Measurements from ENCODE around the gene HDAC8. TPM values are rescaled to one million over a fixed set of nuclear protein-coding genes. Genes with fewer than 3 reads are reported as not detected.
"Not testable (repeated sequence)": the region's sequence is repeated elsewhere in the genome, so short reads cannot be mapped to it uniquely, and the experiment has no call there.

HDAC8 gene
- 42.1 TPM for total RNA-seq

- DNase-seq (ENCODE audit: low spot score) = peak; percentile 65
These were observed at the start of gene HDAC8 for GRCh38 chrX:72572248-72573157. Gene HDAC8, minus strand, starts transcription at chrX:72572843. Its CDS starts 82 bp downstream, at chrX:72572761.

- no peak for DNase-seq (ENCODE audit: low spot score)
These were observed 49.2 kb upstream of the HDAC8 start for GRCh38 chrX:72621625-72622485.

DNA sequence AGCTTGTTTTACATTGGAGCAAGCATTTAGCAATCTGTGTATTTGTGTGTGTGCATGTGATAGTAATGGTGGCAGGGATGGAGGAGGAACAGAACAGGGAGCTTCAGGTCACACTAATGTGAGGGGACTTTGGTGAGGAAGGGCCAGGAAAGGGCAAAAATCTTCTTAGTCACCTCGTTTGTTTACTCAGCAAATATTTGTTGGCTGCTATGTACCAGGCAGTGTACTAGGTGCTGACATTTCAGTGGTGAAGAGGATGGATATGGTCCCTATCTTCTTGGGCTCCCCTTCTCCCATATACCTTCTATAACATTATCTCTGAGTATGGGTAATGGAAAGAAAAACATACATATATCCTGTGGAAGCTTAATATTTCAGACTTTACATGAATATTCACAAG lies 48.5 kb upstream of the HDAC8 start:
- no peak for DNase-seq (ENCODE audit: low spot score)

DNA sequence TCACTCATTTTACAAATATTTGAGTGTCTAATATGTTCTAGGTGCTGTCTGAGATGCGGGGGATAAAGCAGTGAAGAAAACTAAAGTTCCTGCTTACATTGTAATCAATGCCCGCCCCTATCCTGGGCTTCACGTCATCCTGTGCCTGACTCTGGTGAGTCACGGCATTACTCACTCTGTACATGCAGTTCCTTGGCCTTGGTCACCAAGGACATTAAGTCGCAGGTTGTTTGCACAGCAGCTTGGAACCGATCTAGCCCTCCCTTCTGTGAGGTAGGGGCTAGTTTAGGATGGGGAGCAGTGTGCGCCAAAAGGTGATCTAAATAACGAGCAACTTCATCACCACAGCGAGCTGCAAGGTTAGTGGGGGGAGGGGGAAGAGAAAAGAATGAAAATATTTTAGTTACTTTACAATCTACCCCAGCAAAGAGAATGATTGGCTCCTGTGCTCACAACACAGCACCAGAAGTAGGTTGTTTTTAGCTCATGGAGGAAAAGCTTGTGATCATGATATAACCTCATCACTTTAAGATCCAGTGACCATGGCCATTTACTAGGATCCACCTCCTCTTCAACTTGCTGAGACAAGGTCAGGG lies 48.0 kb upstream of the HDAC8 start:
- DNase-seq (ENCODE audit: low spot score) = peak; percentile 70

DNA sequence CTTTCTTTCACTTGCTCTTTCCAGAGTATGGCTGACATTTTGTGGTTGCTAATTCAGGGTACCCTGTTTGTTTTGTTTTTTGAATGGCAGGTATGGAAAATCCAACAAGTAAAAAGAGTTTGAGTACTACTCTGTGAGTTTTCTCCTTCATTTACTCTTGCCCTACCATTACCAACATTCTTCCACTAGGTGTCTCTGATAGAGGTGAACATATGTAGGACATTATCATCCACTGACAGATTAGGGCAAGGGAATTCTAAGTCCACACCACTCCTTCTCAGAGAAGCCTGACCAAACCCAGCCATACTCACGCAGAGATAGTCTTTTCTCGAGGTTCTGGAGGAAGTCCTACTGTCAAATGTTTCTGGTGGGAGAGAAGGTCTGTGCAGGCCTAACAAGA lies 36.7 kb upstream of the HDAC8 start:
- no peak for DNase-seq (ENCODE audit: low spot score)

DNA sequence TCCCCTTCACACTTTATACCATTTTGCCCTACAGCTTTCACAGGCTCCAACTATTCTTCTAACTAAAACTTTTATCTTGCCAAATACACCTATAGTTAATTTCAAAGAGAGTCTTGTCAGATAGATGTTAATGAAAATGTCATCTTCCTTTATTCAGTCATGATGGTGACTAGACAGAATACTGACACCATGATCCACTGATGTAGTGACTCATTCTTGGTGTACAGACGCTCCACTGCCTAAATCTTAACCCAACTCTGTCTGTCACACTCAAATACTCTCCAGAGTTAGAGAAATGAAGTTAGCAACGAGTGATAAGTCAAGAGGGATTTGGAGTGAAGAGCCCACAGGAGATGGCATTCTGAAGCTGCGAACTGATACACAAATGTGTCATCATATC lies 32.1 kb upstream of the HDAC8 start:
- no peak for DNase-seq (ENCODE audit: low spot score)

- no peak for DNase-seq (ENCODE audit: low spot score)
These were observed 31.5 kb upstream of the HDAC8 start for GRCh38 chrX:72604112-72604511.

DNA sequence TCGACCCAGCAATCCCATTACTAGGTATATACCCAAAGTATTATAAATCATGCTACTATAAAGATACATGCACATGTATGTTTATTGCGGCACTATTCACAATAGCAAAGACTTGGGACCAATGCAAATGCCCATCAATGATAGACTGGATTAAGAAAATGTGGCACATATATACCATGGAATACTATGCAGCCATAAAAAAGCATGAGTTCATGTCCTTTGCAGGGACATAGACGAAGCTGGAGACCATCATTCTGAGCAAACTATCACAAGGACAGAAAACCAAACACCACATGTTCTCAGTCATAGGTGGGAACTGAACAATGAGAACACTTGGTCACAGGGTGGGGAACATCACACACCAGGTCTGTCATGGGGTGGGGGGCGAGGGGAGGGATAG lies 18.4 kb upstream of the HDAC8 start:
- not testable (repeated sequence) for DNase-seq (ENCODE audit: low spot score)

DNA sequence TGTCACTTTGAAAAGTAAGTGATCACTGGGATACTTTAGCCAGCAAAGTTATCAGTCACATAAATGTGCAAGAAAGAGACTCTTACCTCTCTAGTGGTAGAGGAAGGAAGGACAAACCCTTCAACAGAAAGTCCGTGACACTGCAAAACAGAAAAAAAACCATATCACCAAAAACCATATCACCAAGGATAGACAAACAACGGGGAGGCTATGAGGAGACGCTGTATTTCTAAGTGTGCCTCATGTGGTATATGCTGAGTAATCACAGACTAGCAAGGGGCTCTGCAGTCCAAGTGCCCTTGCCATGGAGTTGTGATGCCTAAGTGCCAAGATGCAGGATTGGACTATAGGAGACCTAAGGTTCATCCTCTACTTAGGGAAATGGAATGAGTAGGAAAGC lies 11.5 kb upstream of the HDAC8 start:
- DNase-seq (ENCODE audit: low spot score) = no peak

GRCh38 chrX:72576141-72576894 lies 3.7 kb upstream of the HDAC8 start:
- DNase-seq (ENCODE audit: low spot score) = no peak

DNA sequence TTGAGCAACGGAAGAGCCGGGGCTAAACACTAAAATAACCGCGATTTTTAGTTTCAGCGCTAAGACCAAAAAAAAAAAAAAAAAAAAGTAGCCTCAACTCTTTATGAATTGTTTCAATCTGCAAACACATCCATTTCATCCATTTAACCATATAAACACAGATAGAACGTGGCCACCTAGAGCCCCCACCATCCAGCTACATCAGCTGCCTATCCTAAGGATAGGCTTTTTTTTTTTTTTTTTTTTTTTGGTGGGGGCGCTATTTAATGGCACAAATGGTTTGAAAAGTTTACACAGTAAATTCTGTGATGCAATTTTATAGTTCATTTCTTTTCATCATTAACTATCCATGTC lies 492 bp upstream of the HDAC8 start:
- DNase-seq (ENCODE audit: low spot score) = no peak

GRCh38 chrX:72569786-72570185 lies 2.9 kb downstream of the HDAC8 start:
- DNase-seq (ENCODE audit: low spot score) = no peak

- DNase-seq (ENCODE audit: low spot score) = no peak
These were observed 4.1 kb downstream of the HDAC8 start for GRCh38 chrX:72568406-72569092.

DNA sequence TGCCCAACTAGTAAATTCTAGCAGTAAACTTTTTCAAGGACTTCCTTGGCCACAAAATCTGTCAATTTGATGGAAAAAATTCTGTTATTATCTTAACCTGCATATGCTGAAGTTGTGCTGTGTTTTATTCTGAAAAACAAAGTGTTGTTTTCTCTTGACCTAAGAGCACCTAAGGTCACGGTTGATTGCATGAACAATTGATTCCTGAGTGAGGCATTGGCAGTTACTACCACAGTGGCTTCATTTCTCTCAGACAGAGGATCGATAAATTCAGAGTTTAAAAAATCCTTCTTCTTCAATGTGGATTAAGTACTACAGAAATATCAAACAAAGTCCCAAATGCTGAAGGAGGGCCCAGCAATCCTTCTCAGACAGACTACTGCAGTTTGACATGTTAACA lies 6.2 kb downstream of the HDAC8 start:
- DNase-seq (ENCODE audit: low spot score) = no peak

GRCh38 chrX:72559655-72560054 lies 13.0 kb downstream of the HDAC8 start:
- not testable (repeated sequence) for DNase-seq (ENCODE audit: low spot score)

DNA sequence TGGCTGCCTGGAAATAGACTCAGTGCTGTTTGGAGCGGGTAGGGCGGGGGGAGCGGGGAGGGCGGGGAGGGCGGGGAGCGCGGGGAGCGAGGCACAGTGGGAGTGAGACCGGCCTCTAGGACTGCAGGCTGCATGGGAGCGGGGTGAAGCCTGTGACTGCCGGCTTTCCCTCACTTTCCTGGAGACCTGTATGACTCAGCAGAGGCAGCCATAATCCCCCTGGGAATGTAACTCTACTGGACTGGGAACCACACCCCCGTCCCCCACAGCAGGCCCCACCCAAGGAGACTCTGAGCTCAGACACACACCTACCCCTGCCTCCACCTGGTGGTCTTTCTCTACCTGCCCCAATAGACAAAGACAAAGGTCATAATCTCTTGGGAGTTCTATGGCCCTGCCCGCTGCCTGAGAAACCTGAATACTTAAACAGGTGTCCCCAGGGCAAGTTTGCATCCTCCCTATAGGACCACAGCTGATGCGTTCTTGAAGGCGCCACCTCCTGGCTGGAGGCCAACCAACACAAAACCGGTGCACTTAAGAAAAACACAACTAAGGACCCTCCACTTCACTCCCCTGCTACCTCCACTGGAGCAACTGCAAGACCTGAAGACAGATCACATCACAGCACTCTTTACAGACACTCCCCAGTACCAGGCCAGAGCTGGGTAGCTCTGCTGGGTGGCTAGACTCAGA lies 18.0 kb downstream of the HDAC8 start:
- no peak for DNase-seq (ENCODE audit: low spot score)

DNA sequence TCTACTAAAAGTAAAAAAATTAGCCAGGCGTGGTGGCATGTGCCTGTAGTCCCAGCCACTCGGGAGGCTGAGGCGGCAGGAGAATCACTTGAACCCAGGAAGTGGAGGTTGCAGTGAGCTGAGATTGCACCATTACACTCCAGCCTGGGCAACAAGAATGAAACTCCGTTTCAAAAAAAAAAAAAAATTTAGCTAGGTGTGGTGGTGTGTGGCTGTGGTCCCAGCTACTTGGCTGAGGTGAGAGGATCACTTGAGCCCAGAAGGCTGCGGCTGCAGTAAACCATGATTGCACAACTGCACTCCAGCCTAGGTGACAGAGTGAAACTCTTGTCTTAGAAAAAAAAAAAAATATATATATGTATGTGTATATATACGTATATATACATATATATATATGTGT lies 20.2 kb downstream of the HDAC8 start:
- not testable (repeated sequence) for DNase-seq (ENCODE audit: low spot score)

GRCh38 chrX:72545990-72546389 lies 26.7 kb downstream of the HDAC8 start:
- DNase-seq (ENCODE audit: low spot score) = no peak

DNA sequence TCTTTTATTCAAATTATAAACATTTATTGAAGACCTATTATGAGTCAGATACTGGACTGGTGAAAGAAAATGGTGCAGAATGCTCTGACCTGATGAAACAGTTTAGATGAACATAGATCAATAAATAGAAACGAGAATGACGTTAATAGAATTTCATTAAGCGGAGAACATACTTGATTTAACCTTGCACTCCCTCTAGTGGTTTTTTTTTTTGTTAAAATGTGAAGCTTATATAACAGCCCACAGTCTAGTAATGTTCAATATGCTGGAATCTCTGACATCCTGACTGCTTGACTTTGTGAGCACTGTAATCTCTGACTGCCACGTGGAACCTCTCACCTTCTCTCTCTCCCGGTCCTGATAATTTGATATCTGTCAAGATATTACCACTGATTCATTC lies 32.3 kb downstream of the HDAC8 start:
- no peak for DNase-seq (ENCODE audit: low spot score)

DNA sequence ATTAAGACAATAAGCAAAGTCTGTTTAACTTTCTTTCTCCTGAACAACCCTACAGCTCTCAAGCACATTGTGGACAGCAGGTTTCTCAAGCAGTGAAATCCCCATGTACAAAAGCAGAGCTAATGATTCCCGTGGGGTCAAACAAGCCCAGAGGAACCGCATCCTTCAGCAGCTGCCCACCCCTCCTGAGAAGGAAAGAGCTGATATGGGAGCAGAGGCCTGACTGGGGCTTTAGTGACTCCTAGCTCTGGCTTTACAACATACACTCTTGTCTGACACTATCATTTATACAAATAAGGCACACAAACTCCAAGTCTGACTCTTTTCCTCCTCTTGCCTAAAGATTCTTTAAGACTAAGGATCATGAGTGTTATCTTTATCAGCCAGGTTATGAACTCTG lies 32.8 kb downstream of the HDAC8 start:
- no peak for DNase-seq (ENCODE audit: low spot score)

DNA sequence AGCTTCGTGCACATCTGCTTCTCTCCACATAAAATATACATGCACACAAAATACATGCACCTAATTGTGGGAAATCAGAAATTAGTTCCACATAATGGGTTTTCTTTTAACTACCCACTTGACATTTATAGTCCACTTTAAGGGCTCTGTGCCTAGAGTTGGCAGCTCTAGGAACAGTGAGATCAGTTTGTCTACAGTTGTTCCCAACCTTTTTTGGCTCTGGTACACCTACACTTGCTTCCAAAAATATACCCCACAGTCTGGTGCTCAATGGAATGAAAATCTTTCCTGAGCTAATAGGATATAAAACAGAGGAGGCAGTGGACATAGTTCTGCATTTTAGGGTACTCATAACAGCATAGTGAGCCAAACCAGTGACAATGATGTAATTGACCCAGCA lies 36.1 kb downstream of the HDAC8 start:
- DNase-seq (ENCODE audit: low spot score) = no peak

Measured in ureter (tissue), 1 donor.